ENCODE data around the gene FAM20C. TPM values are rescaled to one million over a fixed set of nuclear protein-coding genes. Genes with fewer than 3 reads are reported as not detected.

FAM20C gene
- total and polyA plus RNA-seq, 4 donors = 11.3 to 104 (median 57.5) TPM

GRCh38 chr7:256461-256940 is 64.1 kb downstream of the FAM20C start:
- Histone ChIP-seq H3K9me3 (ENCODE audit: control insufficient read depth, low read length) (no peaks in the 10 kb centered on the region), H3K36me3 (ENCODE audit: control insufficient read depth in 1 of 2, insufficient read depth in 2 of 2, low read length in 1 of 2) (peaks cover 0 to 15% of the 10 kb centered on the region in 2 donors), H3K27me3 (ENCODE audit: control insufficient read depth in 1 of 2, insufficient read depth in 2 of 2, low read length in 1 of 2) (no peaks in the 10 kb centered on the region), H3K27ac (ENCODE audit: low read depth in 1 of 2, low read length in 2 of 2) (no peak overlapping the region), H3K4me1 (ENCODE audit: control insufficient read depth in 1 of 2, insufficient read depth in 2 of 2, low read length in 2 of 2) (no peaks in the 10 kb centered on the region), H3K4me3 (ENCODE audit: low read length in 2 of 2) (no peak overlapping the region)
- ATAC-seq (ENCODE audit: low FRiP score) (no peak), DNase-seq (peak; percentile 39 to 71)
- intact Hi-C loops (cut with DNase I) = no loop called here
- 94 to 97% methylated on average over 38 of the region's 38 CpGs for WGBS, 2 donors

DNA sequence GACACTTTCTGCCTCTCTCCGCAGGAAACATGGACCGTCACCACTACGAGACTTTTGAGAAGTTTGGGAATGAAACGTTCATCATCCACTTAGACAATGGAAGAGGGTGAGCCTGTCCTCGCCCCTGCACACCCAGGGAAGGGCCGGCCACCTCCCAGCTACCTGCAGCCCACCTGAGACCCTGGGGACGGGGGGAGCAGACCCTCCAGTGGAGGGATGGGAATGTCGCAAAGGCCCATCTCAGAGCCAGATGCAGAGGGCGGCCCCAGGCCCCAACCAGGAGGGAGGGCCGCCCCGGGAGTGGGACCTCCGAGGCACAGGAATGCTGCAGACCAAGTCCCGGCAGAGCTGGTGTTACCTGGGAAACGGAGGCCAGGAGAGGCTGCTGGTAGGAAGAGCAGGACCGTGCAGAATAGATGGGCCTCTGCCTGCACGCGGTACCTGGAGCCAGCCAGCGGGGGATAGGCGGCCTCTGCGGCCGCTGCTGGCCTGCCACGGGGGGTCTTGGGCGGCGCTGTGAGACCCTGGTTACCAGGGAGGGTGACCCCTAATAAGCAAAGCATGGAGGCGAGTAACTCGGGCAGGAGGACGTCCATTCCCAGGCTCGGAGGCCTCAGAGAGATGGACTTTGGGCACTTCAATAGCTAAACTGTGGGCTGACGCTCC is 64.7 kb downstream of the FAM20C start:
- Histone ChIP-seq H3K36me3 (ENCODE audit: control insufficient read depth in 1 of 2, insufficient read depth in 2 of 2, low read length in 1 of 2) (peaks cover 0 to 15% of the 10 kb centered on the region in 2 donors), H3K27me3 (ENCODE audit: control insufficient read depth in 1 of 2, insufficient read depth in 2 of 2, low read length in 1 of 2) (no peaks in the 10 kb centered on the region), H3K4me1 (ENCODE audit: control insufficient read depth in 1 of 2, insufficient read depth in 2 of 2, low read length in 2 of 2) (no peaks in the 10 kb centered on the region), H3K4me3 (ENCODE audit: low read length in 2 of 2) (no peak overlapping the region), H3K9me3 (ENCODE audit: control insufficient read depth, low read length) (no peaks in the 10 kb centered on the region), H3K27ac (ENCODE audit: low read depth in 1 of 2, low read length in 2 of 2) (no peak overlapping the region)
- ATAC-seq (ENCODE audit: low FRiP score) = no peak
- WGBS, 2 donors = 95 to 96% methylated on average over 29 of the region's 29 CpGs
- peak; percentile 17 to 63 for DNase-seq
- intact Hi-C loops (cut with DNase I) = no loop called here

- H3K4me3 ChIP-seq (ENCODE audit: low read length in 2 of 2) = no peak overlapping the region
- no peak for ATAC-seq (ENCODE audit: low FRiP score)
- intact Hi-C loops (cut with DNase I) = no loop called here
- H3K4me1 ChIP-seq (ENCODE audit: control insufficient read depth in 1 of 2, insufficient read depth in 2 of 2, low read length in 2 of 2) = no peaks in the 10 kb centered on the region
- no peaks in the 10 kb centered on the region for H3K27me3 ChIP-seq (ENCODE audit: control insufficient read depth in 1 of 2, insufficient read depth in 2 of 2, low read length in 1 of 2)
- H3K36me3 ChIP-seq (ENCODE audit: control insufficient read depth in 1 of 2, insufficient read depth in 2 of 2, low read length in 1 of 2) = peaks cover 0 to 15% of the 10 kb centered on the region in 2 donors
- peak; percentile 12 to 43 for DNase-seq
- 69 to 88% methylated on average over 5 of the region's 5 CpGs for WGBS, 2 donors
- no peaks in the 10 kb centered on the region for H3K9me3 ChIP-seq (ENCODE audit: control insufficient read depth, low read length)
- H3K27ac ChIP-seq (ENCODE audit: low read depth in 1 of 2, low read length in 2 of 2) = no peak overlapping the region
Measured at GRCh38 chr7:257647-257992, 65.2 kb downstream of the FAM20C start.

DNA sequence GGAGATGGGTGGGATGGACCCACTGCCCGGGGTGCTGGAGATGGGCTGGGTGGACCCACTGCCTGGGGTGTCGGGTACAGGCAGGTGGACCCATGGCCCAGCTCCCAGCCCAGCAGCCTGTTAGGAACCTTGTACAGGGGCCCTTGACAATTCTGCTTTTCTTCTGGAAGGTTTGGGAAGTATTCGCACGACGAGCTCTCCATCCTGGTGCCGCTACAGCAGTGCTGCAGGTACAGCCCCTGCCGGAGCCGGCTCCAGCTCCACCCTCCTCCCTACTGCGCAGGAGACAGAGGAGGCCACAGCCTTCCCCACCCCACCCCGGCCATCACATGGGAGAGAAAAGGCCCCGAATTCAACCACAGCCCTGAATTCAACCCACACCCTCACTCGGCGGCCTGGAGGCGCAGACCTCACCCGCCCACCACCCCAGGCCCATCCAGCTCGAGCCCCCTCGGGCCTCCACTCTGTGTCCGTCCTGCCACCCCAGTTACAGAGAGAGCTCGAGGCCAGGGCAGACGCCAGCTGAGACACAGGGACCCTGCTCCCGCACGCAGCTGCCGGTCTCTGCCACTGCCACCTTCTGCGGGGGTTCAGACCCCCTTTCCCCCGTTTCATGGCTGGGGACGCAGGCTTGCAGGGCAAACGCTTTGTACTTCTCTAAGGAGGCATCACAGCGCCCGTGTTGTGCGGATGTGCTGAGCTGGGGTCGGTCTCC is 66.3 kb downstream of the FAM20C start:
- Histone ChIP-seq H3K4me3 (ENCODE audit: low read length in 2 of 2) (no peak overlapping the region), H3K4me1 (ENCODE audit: control insufficient read depth in 1 of 2, insufficient read depth in 2 of 2, low read length in 2 of 2) (no peaks in the 10 kb centered on the region), H3K27me3 (ENCODE audit: control insufficient read depth in 1 of 2, insufficient read depth in 2 of 2, low read length in 1 of 2) (no peaks in the 10 kb centered on the region), H3K9me3 (ENCODE audit: control insufficient read depth, low read length) (no peaks in the 10 kb centered on the region), H3K27ac (ENCODE audit: low read depth in 1 of 2, low read length in 2 of 2) (no peak overlapping the region), H3K36me3 (ENCODE audit: control insufficient read depth in 1 of 2, insufficient read depth in 2 of 2, low read length in 1 of 2) (peaks cover 0 to 15% of the 10 kb centered on the region in 2 donors)
- DNase-seq (peak; percentile 34 to 73), ATAC-seq (ENCODE audit: low FRiP score) (no peak)
- WGBS, 2 donors = 95 to 97% methylated on average over 28 to 31 of the region's 31 CpGs
- intact Hi-C loops (cut with DNase I) = no loop called here

- no peak overlapping the region for H3K27ac ChIP-seq (ENCODE audit: low read depth in 1 of 2, low read length in 2 of 2)
- ATAC-seq (ENCODE audit: low FRiP score) (no peak), DNase-seq (peak in 1 of 2 donors; percentile 33)
- H3K9me3 ChIP-seq (ENCODE audit: control insufficient read depth, low read length) = no peaks in the 10 kb centered on the region
- H3K4me3 ChIP-seq (ENCODE audit: low read length in 2 of 2) = no peak overlapping the region
- H3K4me1 ChIP-seq (ENCODE audit: control insufficient read depth in 1 of 2, insufficient read depth in 2 of 2, low read length in 2 of 2) = no peaks in the 10 kb centered on the region
- intact Hi-C loops (cut with DNase I) = no loop called here
- no peaks in the 10 kb centered on the region for H3K27me3 ChIP-seq (ENCODE audit: control insufficient read depth in 1 of 2, insufficient read depth in 2 of 2, low read length in 1 of 2)
- WGBS, 2 donors = 96 to 98% methylated on average over 14 to 15 of the region's 15 CpGs
- H3K36me3 ChIP-seq (ENCODE audit: control insufficient read depth in 1 of 2, insufficient read depth in 2 of 2, low read length in 1 of 2) = peaks cover 0 to 15% of the 10 kb centered on the region in 2 donors
Measured at GRCh38 chr7:259191-259505, 66.8 kb downstream of the FAM20C start.

DNA sequence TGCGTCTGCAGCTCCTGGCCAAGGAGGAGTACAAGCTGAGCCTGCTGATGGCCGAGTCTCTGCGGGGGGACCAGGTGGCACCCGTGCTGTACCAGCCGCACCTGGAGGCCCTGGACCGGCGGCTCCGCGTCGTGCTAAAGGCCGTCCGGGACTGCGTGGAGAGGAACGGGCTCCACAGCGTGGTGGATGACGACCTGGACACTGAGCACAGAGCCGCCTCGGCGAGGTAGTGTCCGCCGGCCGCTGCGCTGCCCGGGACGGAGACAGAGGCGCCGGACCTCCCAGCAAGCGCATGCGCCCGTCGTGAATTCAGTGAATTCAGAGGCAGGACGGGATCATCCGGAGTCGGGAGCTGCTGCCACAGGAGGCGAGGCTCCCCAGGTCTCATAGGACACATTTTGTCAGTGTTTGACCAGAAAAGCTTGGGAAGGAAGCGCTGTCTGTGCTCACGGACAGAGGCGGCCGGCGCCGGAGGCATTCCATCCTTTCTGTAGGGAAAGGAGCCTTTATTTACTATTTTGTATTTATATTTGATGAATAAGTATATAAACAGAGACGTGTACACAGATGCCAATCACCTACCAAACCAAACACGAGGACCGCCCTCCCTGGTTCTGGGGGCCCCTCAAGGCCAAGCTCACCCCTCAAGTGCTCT is 67.5 kb downstream of the FAM20C start:
- DNase-seq (peak; percentile 41 to 64), ATAC-seq (ENCODE audit: low FRiP score) (peak; percentile 25)
- Histone ChIP-seq H3K4me1 (ENCODE audit: control insufficient read depth in 1 of 2, insufficient read depth in 2 of 2, low read length in 2 of 2) (no peaks in the 10 kb centered on the region), H3K4me3 (ENCODE audit: low read length in 2 of 2) (no peak overlapping the region), H3K27me3 (ENCODE audit: control insufficient read depth in 1 of 2, insufficient read depth in 2 of 2, low read length in 1 of 2) (no peaks in the 10 kb centered on the region), H3K9me3 (ENCODE audit: control insufficient read depth, low read length) (no peaks in the 10 kb centered on the region), H3K27ac (ENCODE audit: low read depth in 1 of 2, low read length in 2 of 2) (no peak overlapping the region), H3K36me3 (ENCODE audit: control insufficient read depth in 1 of 2, insufficient read depth in 2 of 2, low read length in 1 of 2) (peaks cover 0 to 15% of the 10 kb centered on the region in 2 donors)
- intact Hi-C loops (cut with DNase I) = no loop called here
- 94 to 95% methylated on average over 43 to 44 of the region's 44 CpGs for WGBS, 2 donors

GRCh38 chr7:260441-261281 is 68.3 kb downstream of the FAM20C start:
- H3K36me3 ChIP-seq (ENCODE audit: control insufficient read depth in 1 of 2, insufficient read depth in 2 of 2, low read length in 1 of 2) = peaks cover 0 to 15% of the 10 kb centered on the region in 2 donors
- intact Hi-C loops (cut with DNase I) = no loop called here

More at GRCh38 chr7:260441-261281, 68.3 kb downstream of the FAM20C start:
- no peak overlapping the region for H3K4me3 ChIP-seq (ENCODE audit: low read length in 2 of 2)
- no peaks in the 10 kb centered on the region for H3K9me3 ChIP-seq (ENCODE audit: control insufficient read depth, low read length)
- H3K4me1 ChIP-seq (ENCODE audit: control insufficient read depth in 1 of 2, insufficient read depth in 2 of 2, low read length in 2 of 2) = no peaks in the 10 kb centered on the region
- peak; percentile 42 to 72 for DNase-seq
- 93 to 94% methylated on average over 35 of the region's 35 CpGs for WGBS, 2 donors
- no peaks in the 10 kb centered on the region for H3K27me3 ChIP-seq (ENCODE audit: control insufficient read depth in 1 of 2, insufficient read depth in 2 of 2, low read length in 1 of 2)
- no peak overlapping the region for H3K27ac ChIP-seq (ENCODE audit: low read depth in 1 of 2, low read length in 2 of 2)
- peak; percentile 30 for ATAC-seq (ENCODE audit: low FRiP score)

Data from aorta (tissue), 5 donors.